ENCODE data around the gene NIPSNAP2.
"Not testable (repeated sequence)": the region's sequence is repeated elsewhere in the genome, so short reads cannot be mapped to it uniquely, and the experiment has no call there.

DNA sequence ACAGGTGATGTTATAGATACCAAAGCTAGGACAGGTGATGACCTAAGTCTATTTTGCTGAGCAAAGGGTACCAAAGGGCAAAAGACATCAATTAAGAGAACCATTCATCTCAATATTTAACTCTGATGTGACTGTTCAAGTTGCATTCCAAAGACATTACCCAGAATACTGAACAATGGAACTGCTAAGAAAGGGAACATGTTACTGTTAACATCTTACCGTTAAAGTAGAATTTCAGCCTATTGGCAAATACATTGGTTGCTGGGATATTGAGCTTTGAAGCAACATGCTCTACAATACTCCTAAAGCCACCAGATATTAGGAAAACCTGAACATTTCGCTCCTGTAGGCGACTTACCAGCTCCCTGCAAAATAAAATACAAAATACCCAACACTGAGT is 52.6 kb downstream of the NIPSNAP2 start:
- TF ChIP-seq, protein P1, sequence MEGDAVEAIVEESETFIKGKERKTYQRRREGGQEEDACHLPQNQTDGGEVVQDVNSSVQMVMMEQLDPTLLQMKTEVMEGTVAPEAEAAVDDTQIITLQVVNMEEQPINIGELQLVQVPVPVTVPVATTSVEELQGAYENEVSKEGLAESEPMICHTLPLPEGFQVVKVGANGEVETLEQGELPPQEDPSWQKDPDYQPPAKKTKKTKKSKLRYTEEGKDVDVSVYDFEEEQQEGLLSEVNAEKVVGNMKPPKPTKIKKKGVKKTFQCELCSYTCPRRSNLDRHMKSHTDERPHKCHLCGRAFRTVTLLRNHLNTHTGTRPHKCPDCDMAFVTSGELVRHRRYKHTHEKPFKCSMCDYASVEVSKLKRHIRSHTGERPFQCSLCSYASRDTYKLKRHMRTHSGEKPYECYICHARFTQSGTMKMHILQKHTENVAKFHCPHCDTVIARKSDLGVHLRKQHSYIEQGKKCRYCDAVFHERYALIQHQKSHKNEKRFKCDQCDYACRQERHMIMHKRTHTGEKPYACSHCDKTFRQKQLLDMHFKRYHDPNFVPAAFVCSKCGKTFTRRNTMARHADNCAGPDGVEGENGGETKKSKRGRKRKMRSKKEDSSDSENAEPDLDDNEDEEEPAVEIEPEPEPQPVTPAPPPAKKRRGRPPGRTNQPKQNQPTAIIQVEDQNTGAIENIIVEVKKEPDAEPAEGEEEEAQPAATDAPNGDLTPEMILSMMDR (IDR thresholded peaks at IDR 0.05), result not testable (repeated sequence)
- not testable (repeated sequence) for TF ChIP-seq POLR2A, POLR2AphosphoS5, EP300 (IDR thresholded peaks at IDR 0.05)

Data from upper lobe of left lung (tissue), 4 donors.